ENCODE measurements around the gene RTP5.

DNA sequence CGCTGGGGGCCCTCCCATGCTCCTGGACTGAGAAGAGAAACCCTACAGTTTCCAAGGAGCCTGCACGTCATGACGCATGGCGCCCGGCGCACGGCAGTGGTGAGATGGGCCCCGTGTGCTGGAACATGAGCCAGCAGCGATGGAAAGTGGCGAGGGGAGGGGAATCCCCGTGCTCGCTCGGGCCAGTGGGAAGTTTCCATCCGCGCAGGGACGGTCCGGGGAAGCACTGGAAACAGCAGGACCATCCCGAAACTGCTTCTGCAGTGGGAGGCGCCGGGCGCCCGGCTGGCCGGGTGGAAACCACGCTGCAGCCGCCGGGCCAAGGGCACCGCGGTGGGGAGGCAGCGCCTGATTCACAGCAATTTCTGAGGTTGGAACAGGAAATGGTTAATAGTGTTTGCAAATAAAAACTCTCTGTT, 6.0 kb upstream of the RTP5 start:
- TF ChIP-seq, protein P1, sequence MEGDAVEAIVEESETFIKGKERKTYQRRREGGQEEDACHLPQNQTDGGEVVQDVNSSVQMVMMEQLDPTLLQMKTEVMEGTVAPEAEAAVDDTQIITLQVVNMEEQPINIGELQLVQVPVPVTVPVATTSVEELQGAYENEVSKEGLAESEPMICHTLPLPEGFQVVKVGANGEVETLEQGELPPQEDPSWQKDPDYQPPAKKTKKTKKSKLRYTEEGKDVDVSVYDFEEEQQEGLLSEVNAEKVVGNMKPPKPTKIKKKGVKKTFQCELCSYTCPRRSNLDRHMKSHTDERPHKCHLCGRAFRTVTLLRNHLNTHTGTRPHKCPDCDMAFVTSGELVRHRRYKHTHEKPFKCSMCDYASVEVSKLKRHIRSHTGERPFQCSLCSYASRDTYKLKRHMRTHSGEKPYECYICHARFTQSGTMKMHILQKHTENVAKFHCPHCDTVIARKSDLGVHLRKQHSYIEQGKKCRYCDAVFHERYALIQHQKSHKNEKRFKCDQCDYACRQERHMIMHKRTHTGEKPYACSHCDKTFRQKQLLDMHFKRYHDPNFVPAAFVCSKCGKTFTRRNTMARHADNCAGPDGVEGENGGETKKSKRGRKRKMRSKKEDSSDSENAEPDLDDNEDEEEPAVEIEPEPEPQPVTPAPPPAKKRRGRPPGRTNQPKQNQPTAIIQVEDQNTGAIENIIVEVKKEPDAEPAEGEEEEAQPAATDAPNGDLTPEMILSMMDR (IDR thresholded peaks at IDR 0.05; ENCODE audit: borderline replicate concordance, extremely low read depth, low read length, poor library complexity, severe bottlenecking): no peak
- no peak for TF ChIP-seq EZH2 (IDR thresholded peaks at IDR 0.05; ENCODE audit: borderline replicate concordance, low read depth, low read length, severe bottlenecking)
